Heart left ventricle (tissue), 16 donors: Measurements from ENCODE around the gene GRM8. TPM values are rescaled to one million over a fixed set of nuclear protein-coding genes. Genes with fewer than 3 reads are reported as not detected.

Experiments
- ATAC-seq, 4 donors: fragments of 200-7000 bp; cut with Tn5 transposase; one replicate each; pipeline ENCODE4 v1.9.1; 2020 to 2022; ENCODE audit warnings: moderate library complexity in 4 of 4, mild to moderate bottlenecking in 3 of 4, moderate number of reproducible peaks in 1 of 4
- DNase-seq, 5 donors: peaks; one replicate each; pipeline ENCODE4 v3.0.0-alpha.2; 2020
- H3K27ac ChIP-seq, 12 donors: fragments of 200-600 bp; sonication (generic) in 4 of 12; one replicate each; pipeline versions ENCODE4 v1.5.0 to v1.8.0; 2016 to 2022; ENCODE audit warnings: mild to moderate bottlenecking in 2 of 12
- H3K27me3 ChIP-seq, 9 donors: fragments of 200-600 bp; sonication (generic) in 2 of 9; one replicate each; pipeline versions ENCODE4 v1.5.1 to v1.8.0; 2016 to 2022; ENCODE audit warnings: mild to moderate bottlenecking in 3 of 9
- H3K36me3 ChIP-seq, 9 donors: fragments of 200-600 bp; sonication (generic) in 2 of 9; one replicate each; pipeline versions ENCODE4 v1.5.0 to v1.8.0; 2018 to 2022; ENCODE audit warnings: mild to moderate bottlenecking in 2 of 9
- H3K4me1 ChIP-seq, 12 donors: fragments of 200-600 bp; sonication (generic) in 4 of 12; one replicate each; pipeline versions ENCODE4 v1.5.0 to v1.8.0; 2016 to 2022; ENCODE audit warnings: mild to moderate bottlenecking in 3 of 12
- H3K4me3 ChIP-seq, 12 donors: fragments of 200-600 bp; sonication (generic) in 4 of 12; one replicate each; pipeline versions ENCODE4 v1.5.0 to v1.8.0; 2017 to 2022; ENCODE audit warnings: mild to moderate bottlenecking in 9 of 12, moderate library complexity in 4 of 12
- H3K9me3 ChIP-seq, 12 donors: fragments of 200-600 bp; sonication (generic) in 4 of 12; one replicate each; pipeline versions ENCODE4 v1.5.0 to v1.8.0; 2016 to 2022; ENCODE audit warnings: mild to moderate bottlenecking in 1 of 12
- POLR2A ChIP-seq, 2 donors: fragments of 450-650 bp; IDR thresholded peaks; one replicate each; pipeline ENCODE4 v1.6.1; 2017; ENCODE audit warnings: antibody characterized with exemption in 2 of 2, mild to moderate bottlenecking in 2 of 2, moderate library complexity in 2 of 2
- WGBS, 4 donors: extraction: QIAGEN DNeasy Blood & Tissue Kit in 2 of 4; methylation state at CpG; one replicate each; pipeline versions ENCODE4 v1.1.5 to v1.1.7; 2013 to 2018; 5-methylcytosine and 5-hydroxymethylcytosine counted together
- intact Hi-C, 10 donors: fragments of 100-400 bp; cut with DNase I; formaldehyde crosslinking; loops; one replicate each; pipeline versions ENCODE4 v1.11.1 to v1.14.2; 2022
- polyA plus RNA-seq, 2 donors: library from polyadenylated mRNA; stranded (reverse); fragments of 200-250 nt; gene quantifications; one replicate each; pipeline ENCODE4 v1.2.3, GENCODE V29; 2013
- total RNA-seq, 9 donors: library from RNA; depleted of rRNA in 2 of 9; stranded (reverse); fragments of >200 nt in 2 of 9; fragmentation: NEBNext Ultra II Directional in 3 of 9; extraction: Animal tissue kit (Norgen Biotek cat#: 25700) in 3 of 9; gene quantifications; one replicate each; pipeline versions ENCODE4 v1.1.0 to v1.2.4, GENCODE V29; 2016 to 2023
- TF ChIP-seq, protein P1 (sequence below), 12 donors: fragments of 200-600 bp; sonication (generic) in 4 of 12; IDR thresholded peaks; one replicate each; pipeline versions ENCODE4 v1.5.0 to v1.8.0; 2018 to 2022; ENCODE audit warnings: antibody characterized with exemption in 12 of 12, mild to moderate bottlenecking in 5 of 12
- donor health status: ischemic (EF 13 %, LVEDD 7.1; RV severe dilation, severe dysfunction).
- donor health status: healthy with polysubstance abuse.
- donor health status: DM: no; HTN: yes; CAD: no.
- donor health status: DM: no; HTN: no; CAD: no.
- donor health status: ischemic (EF 25% LVEDD 6.9; RV normal size, moderate dysfunction).
- donor health status: ischemic (EF 25% LVEDD 5.7; RV mildly dilated, moderate dysfunction).
- donor health status: healthy.
- donor health status: DM: yes; HTN: yes; CAD: no.
- donor health status: ischemic (EF 35%, LVEDD 5.7; RV mildly dilated, moderate dysfunction).
- donor health status: nonischemic (EF 11% LVEDD 7.7; RV severe dilation, severe dysfunction).
- donor health status: DM: yes; HTN: yes; CAD: no.
- donor health status: PGD.
- donor health status: ischemic (EF 29% LVEDD 5.4; RV normal size, mild dysfunction).
- donor health status: nonischemic (EF 23%, LVEDD 6.1; RV moderate dilation, normal function).

Gene GRM8
- total and polyA plus RNA-seq, 11 donors: 0.21 to 0.75 (median 0.32) TPM; not detected in 5

DNA sequence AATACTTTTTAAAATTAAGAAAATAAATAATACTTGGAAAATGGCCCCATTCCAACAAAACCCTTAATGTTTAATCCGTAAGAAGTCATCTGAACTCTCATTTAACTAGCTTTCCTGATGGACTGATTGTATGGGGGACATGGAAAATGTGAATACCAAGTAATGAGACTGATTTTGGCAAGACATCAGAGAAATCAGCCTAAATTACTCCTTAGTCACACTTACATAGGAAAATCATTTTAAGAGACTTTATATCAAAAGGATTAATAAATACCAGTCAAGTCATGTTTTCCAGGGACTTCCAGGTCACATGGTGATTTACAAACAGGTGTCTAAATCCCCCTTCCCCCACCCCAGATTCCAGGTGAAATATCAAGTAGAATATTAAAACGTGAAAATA is 58.2 kb downstream of the GRM8 start:
- intact Hi-C loops: no loop called here
- no peaks in the 10 kb centered on the region for H3K36me3 ChIP-seq
- H3K27me3 ChIP-seq: no peaks in the 10 kb centered on the region
- 53 to 62% (median 58%) methylated on average over 2 of the region's 2 CpGs for WGBS, 4 donors
- no peak overlapping the region for H3K27ac ChIP-seq
- TF ChIP-seq, protein P1, sequence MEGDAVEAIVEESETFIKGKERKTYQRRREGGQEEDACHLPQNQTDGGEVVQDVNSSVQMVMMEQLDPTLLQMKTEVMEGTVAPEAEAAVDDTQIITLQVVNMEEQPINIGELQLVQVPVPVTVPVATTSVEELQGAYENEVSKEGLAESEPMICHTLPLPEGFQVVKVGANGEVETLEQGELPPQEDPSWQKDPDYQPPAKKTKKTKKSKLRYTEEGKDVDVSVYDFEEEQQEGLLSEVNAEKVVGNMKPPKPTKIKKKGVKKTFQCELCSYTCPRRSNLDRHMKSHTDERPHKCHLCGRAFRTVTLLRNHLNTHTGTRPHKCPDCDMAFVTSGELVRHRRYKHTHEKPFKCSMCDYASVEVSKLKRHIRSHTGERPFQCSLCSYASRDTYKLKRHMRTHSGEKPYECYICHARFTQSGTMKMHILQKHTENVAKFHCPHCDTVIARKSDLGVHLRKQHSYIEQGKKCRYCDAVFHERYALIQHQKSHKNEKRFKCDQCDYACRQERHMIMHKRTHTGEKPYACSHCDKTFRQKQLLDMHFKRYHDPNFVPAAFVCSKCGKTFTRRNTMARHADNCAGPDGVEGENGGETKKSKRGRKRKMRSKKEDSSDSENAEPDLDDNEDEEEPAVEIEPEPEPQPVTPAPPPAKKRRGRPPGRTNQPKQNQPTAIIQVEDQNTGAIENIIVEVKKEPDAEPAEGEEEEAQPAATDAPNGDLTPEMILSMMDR (IDR thresholded peaks at IDR 0.05): no peak
- no peak for TF ChIP-seq POLR2A (IDR thresholded peaks at IDR 0.05)
- H3K9me3 ChIP-seq: no peaks in the 10 kb centered on the region
- H3K4me1 ChIP-seq: peaks cover 0 to 2% (median 0%) of the 10 kb centered on the region in 12 donors
- ATAC-seq (no peak), DNase-seq (no peak)
- H3K4me3 ChIP-seq: no peak overlapping the region

DNA sequence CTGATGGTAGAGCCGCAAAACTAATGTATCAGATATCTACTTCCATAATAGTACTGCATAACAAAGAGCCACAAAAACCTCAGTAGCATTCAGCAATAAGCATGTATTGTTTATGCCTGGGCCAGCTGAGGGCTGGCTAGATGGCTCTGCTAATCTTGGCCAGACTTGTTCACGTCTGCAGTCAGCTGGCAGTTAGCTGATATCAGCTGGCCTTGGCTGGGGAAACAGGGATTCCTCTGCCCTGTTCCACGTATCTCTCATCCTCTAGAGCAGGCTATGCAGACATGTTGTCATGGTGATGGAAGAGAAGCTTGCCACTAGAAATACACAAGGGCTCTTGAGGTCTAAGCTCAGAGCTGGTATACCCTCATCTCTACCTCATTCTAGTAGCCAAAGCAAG is 62.9 kb downstream of the GRM8 start:
- no peaks in the 10 kb centered on the region for H3K27me3 ChIP-seq
- no peak overlapping the region for H3K27ac ChIP-seq
- WGBS, 4 donors: 29 to 38% (median 33%) methylated on average over 3 of the region's 3 CpGs
- no peaks in the 10 kb centered on the region for H3K9me3 ChIP-seq
- intact Hi-C loops: no loop called here
- no peak overlapping the region for H3K4me3 ChIP-seq
- no peak for TF ChIP-seq POLR2A (IDR thresholded peaks at IDR 0.05)
- DNase-seq (peak in 3 of 5 donors; percentile 23 to 49 (median 32)), ATAC-seq (peak; percentile 90 to 98 (median 96))
- H3K36me3 ChIP-seq: no peaks in the 10 kb centered on the region
- peaks cover 0 to 11% (median 0%) of the 10 kb centered on the region in 12 donors for H3K4me1 ChIP-seq

DNA sequence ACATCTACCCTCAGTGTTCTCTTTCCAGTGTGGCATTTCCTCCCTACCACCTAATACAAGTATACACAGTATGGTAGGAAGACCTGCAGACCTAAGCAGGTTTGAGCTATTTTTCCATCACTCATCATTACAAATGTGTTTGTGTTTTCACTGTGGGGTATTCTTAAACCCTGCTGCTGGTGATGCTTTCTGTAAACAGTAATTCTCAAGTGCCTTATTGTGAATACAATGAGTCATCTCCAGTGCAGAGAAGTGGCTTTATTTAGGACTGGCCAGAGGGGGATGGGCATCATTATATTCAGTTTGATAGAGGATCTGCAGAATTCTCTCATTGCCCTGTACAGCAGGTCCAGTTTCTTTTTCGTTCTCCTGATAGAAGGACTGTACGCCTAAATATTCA is 63.7 kb downstream of the GRM8 start:
- ATAC-seq: peak; percentile 52 to 86 (median 74)
- TF ChIP-seq, protein P1 (IDR thresholded peaks at IDR 0.05): no peak
- TF ChIP-seq POLR2A (IDR thresholded peaks at IDR 0.05): no peak
- H3K27me3 ChIP-seq: no peaks in the 10 kb centered on the region

DNA sequence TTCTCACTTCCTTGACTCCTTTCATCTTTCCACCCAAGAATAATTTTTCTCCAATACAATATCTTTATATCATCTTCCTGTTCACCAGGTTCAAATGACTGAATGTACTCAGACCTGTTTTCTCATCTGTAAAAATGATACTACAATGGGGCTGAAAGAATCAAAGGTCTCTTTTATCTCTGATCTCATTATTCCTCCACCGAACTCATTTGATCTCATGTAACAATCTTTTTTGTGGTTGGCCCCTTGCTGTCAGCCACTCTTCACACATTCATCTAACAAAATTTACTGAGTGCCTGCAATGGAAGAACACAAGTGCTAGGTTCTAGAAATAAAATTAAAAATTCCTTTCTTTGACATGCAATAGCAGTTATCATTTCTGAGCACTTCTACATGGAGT is 65.0 kb downstream of the GRM8 start:
- Histone ChIP-seq H3K9me3 (peaks cover 0 to 7% (median 0%) of the 10 kb centered on the region in 12 donors), H3K36me3 (no peaks in the 10 kb centered on the region), H3K4me1 (peaks cover 0 to 11% (median 0%) of the 10 kb centered on the region in 12 donors), H3K27ac (no peak overlapping the region), H3K27me3 (no peaks in the 10 kb centered on the region), H3K4me3 (no peak overlapping the region)
- intact Hi-C loops: no loop called here
- DNase-seq: no peak
- WGBS, 4 donors: 85 to 96% (median 88%) methylated on average over 1 of the region's 1 CpG
- ATAC-seq: no peak
- TF ChIP-seq, protein P1 (IDR thresholded peaks at IDR 0.05): no peak

More for the DNA sequence above, 63.7 kb downstream of the GRM8 start:
- 66 to 78% (median 75%) methylated on average over 2 of the region's 2 CpGs for WGBS, 4 donors
- DNase-seq: no peak
- H3K4me3 ChIP-seq: no peak overlapping the region
- peaks cover 0 to 3% (median 0%) of the 10 kb centered on the region in 12 donors for H3K9me3 ChIP-seq
- H3K27ac ChIP-seq: no peak overlapping the region
- no peaks in the 10 kb centered on the region for H3K36me3 ChIP-seq
- H3K4me1 ChIP-seq: peaks cover 0 to 11% (median 0%) of the 10 kb centered on the region in 12 donors
- intact Hi-C loops: no loop called here

DNA sequence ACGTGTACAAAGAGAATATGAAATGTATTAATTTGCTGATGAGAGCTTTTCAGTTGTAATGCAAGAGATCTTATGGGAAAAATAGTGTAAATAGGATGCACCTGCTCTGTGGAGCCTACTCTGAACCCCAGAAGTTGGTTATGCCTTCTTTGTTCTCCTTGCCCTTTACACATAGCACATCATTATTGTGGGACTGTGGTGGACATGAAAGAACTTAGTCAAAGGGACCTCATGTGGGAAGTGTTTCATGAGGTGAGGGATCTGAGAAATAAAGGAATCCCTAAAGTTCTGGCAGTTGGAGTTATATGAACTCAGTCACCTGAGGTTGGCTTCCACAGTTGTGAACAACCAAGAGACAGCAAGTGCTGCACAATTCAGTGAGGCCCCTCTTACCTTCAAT is 66.1 kb downstream of the GRM8 start:
- 41 to 55% (median 46%) methylated on average over 1 of the region's 1 CpG for WGBS, 4 donors
- no peaks in the 10 kb centered on the region for H3K36me3 ChIP-seq
- no peaks in the 10 kb centered on the region for H3K27me3 ChIP-seq
- TF ChIP-seq, protein P1 (IDR thresholded peaks at IDR 0.05): no peak
- no peak for TF ChIP-seq POLR2A (IDR thresholded peaks at IDR 0.05)
- peaks cover 0 to 11% (median 0%) of the 10 kb centered on the region in 12 donors for H3K4me1 ChIP-seq
- H3K27ac ChIP-seq: no peak overlapping the region
- H3K4me3 ChIP-seq: no peak overlapping the region
- H3K9me3 ChIP-seq: peaks cover 0 to 7% (median 0%) of the 10 kb centered on the region in 12 donors
- no peak for ATAC-seq
- intact Hi-C loops: no loop called here
- DNase-seq: no peak
